ENCODE data around the gene FAM228A.

DNA sequence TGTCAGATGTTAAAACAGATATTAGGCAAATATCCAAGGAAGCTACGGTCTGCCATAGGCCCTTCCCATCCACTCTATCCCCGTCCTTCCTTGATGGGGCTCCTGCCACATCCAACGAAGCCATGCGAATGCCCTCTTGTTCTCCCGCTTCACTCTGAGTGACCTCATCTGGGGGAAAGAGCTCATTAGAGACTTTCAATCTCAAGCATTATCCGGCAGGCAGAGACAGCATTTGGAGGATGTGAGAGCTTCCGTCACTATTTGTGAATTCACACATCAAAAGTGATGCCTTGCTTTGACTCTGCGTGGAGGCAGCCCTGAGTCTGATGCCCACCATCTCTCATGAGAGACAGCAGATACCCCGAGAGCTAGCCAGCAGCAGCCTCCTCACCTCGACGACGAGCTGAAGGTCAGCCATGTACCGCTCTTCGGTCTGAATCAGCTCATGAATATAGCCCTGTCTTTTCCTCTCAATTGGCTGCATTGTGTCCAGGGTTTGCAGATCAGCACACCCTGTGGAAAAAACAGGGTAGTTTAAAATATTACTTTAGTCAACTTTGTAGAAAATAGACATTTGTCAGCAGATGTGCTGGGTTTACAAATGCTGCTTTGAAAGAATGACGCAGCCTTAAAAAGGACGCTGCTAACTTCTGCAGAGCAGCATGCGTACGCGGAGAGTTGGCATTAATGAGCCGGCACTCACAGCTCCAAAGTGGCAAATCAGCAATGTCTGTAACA lies 45.9 kb downstream of the FAM228A start:
- TF ChIP-seq, protein P1, sequence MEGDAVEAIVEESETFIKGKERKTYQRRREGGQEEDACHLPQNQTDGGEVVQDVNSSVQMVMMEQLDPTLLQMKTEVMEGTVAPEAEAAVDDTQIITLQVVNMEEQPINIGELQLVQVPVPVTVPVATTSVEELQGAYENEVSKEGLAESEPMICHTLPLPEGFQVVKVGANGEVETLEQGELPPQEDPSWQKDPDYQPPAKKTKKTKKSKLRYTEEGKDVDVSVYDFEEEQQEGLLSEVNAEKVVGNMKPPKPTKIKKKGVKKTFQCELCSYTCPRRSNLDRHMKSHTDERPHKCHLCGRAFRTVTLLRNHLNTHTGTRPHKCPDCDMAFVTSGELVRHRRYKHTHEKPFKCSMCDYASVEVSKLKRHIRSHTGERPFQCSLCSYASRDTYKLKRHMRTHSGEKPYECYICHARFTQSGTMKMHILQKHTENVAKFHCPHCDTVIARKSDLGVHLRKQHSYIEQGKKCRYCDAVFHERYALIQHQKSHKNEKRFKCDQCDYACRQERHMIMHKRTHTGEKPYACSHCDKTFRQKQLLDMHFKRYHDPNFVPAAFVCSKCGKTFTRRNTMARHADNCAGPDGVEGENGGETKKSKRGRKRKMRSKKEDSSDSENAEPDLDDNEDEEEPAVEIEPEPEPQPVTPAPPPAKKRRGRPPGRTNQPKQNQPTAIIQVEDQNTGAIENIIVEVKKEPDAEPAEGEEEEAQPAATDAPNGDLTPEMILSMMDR (IDR thresholded peaks at IDR 0.05; ENCODE audit: low read length): no peak
- no peak for TF ChIP-seq EZH2phosphoT487 (IDR thresholded peaks at IDR 0.05; ENCODE audit: low read length)
- TF ChIP-seq EZH2 (optimal IDR thresholded peaks at IDR 0.05; ENCODE audit: low read depth, low read length): no peak

Measured in MM.1S (cell line).